Measurements from ENCODE around the gene KRTAP5-2.
"Not testable (repeated sequence)": the region's sequence is repeated elsewhere in the genome, so short reads cannot be mapped to it uniquely, and the experiment has no call there.

KRTAP5-2 gene

DNA sequence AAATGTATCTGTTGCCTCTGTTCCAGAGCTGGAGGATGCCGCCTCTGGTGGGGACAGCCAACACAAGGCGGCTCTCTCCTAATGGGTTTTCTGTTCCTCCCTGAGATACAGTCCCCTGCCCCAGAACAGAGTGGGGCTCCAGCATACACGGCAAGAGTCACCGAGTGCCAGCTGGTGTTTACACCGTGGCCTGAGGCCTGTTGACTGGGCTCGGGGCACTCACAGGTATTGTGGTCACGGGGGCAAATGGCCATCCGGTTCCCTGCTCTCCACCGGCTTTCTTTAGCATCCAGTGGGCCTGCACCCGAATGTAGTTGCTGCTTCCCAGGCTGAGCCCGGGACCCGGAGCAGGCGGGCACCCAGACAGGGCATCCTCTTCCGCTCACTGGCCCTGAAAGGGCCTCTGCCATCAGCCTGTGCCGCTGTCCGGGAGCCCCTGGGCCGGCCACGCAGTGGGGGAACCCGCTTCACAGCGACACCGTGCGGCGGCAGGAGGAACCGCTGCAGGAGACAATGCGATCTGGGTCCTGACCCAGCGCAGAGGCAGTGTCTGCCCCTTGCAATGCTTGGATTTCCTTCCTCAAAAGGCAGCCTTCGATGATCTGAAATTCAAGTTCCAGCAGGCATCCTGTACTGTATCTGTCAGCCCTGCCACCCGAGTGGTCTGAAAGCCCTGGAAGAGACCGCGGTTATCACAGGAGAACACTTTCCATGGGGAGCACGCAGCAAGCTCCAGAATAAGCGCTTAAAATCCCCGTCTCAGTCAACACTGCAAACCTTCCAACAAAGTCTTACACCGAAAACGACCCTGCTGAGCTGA is 30.6 kb upstream of the KRTAP5-2 start:
- peak in 38 of 56 donors; percentile 3 to 72 (median 26) for DNase-seq

DNA sequence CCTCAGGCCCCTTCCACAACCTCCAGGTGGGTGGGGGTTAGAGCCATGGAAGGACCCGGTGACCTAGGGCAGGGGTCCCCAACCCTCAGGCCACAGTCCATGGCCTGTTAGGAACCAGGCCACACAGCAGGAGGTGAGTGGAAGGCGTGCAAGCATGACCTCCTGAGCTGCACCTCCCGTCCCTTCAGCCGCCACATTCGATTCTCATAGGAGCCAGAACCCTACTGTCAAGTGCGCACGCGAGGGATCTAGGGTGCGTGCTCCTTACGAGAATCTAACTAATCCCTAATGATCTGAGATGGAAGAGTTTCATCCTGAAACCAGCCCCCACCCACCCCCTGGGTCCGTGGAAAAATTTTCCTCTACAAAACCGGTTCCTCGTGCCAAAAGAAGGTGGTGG is 27.4 kb upstream of the KRTAP5-2 start:
- no peak for DNase-seq

DNA sequence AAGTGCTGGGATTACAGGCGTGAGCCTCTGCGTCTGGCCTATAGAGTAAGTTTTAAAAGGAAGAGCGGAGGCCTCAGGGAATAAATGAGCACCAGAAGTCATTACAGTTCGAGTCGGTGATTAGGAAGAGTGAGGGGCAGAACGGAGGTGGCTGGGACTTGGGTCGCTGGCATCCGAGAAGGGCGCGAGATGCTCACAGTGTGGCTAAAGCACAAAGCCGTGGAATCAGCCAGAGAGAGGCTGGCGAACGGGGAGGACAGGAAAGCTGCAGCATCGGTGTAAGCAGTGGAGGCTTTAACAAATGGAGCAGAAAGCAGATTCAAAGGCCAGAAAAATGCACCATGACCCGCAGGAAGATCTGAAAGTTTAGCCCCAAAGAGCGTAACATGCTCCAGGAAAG is 26.5 kb upstream of the KRTAP5-2 start:
- no peak for DNase-seq

DNA sequence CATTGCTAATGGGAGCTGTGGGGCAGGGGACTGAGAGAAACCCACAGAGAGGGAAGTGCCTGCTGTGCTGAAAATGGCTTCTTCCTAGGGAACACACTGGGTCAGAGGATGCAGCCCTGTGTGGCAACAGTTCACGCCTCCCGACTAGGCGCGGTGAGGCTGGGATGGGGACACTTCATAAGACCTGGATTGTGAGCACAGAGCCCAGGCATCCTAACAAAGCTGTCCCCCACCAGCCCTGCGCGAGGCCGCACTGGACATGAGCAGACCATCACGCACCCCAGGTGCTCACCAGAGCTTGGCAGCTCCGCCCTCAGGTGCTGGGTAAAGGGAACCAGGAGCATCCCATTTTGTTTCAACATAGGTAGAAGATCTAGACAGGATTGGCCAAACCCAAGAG is 25.6 kb upstream of the KRTAP5-2 start:
- no peak for DNase-seq

DNA sequence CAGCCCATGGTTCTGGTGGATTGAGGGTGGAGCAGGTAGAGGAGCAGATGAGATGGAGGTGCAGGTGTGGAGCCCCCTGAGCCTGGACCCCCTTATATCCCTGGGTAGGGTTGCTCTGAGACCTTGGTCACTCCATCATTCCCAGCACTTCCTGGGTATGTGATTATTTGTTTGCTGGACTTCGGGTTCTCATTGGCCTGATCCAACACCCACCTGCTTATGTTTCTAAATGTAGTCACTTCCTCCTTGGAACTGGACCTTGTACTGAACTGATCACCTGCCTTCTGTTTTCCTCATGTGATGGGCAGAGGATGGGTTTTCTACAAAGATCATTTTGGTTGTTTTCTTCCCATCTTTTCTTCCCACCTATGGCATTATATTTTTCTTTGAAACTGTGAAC is 24.0 kb upstream of the KRTAP5-2 start, which contains the start of gene KRTAP5-4:
Gene KRTAP5-4 (minus strand): TSS at position 53 of the 400 bp plus-strand sequence. CDS start 45 bp downstream, at position 8.
- DNase-seq: no peak

DNA sequence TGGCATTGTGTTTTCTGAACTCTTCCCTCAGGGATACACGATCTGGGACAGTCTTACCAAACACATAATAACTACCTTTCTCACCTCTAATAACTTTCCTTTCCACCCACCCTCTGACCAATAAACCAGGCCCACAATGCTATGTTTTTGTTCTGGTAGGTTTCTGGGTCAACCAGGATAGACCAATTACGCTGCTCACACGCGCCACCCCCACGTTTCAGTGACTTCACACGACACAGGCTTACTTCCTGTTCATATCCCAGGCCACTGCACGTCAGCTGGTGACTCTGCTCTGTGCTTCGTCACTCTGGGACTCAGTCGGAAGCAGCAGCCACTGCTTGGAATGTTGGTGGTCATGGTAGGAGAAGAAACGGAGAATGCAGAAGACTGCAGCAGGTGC is 21.4 kb upstream of the KRTAP5-2 start:
- no peak for DNase-seq

DNA sequence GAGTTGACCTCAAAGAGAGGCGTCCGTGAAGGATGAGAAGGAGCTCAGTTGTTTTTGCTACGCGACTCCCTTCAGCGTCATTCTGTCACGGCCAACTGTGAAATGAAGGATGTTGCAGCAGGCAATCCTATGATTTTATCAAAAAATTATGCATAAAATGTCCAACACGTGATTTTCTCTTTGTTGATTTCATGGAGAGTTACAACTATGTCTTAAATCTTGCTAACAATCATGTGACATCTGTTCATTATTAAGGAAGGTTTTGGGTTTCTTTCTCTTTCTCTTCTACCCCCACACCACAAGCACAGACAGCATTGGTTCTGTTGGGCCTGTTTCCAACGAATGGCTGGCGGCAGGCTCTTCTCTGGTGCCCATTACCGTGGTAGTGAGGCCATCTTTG is 20.1 kb upstream of the KRTAP5-2 start:
- no peak for DNase-seq

DNA sequence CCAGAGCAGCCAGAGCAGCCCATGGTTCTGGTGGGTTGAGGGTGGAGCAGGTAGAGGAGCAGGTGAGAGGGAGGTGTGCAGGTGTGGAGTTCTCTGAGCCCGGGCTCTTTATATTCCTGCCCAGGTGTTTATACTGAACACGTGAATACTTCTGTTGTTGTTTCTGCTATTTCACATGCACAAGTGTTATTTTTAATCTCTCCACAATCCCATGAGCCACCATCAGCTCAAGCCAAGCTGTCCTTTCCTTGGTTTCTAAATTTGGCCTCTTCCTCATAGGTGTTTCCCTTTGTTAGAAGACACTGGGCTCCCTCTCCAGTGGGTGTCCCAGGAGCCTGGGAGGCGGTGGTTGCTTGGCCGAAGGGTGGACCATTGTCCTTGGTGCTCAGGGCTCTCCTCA is 10.3 kb upstream of the KRTAP5-2 start, which contains the start of gene KRTAP5-3:
Gene KRTAP5-3 (minus strand): TSS at position 101 of the 400 bp plus-strand sequence. CDS start 78 bp downstream, at position 23.
- no peak for DNase-seq

DNA sequence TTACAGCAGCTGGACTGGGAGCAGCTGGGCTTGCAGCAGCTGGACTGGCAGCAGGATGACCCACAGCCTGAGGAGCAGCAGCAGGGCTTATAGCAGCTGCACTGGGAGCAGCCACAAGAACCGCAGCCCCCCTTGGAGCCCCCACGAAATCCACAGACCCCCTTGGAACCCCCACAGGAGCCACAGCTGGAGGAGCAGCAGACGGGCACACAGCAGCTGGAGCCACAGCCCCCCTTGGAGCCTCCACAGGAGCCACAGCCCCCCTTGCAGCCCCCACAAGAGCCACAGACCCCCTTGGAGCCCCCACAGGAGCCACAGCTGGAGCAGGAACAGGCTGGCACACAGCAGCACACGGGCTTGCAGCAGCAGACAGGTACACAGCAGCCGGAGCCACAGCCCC is 9.8 kb upstream of the KRTAP5-2 start:
- not testable (repeated sequence) for DNase-seq

DNA sequence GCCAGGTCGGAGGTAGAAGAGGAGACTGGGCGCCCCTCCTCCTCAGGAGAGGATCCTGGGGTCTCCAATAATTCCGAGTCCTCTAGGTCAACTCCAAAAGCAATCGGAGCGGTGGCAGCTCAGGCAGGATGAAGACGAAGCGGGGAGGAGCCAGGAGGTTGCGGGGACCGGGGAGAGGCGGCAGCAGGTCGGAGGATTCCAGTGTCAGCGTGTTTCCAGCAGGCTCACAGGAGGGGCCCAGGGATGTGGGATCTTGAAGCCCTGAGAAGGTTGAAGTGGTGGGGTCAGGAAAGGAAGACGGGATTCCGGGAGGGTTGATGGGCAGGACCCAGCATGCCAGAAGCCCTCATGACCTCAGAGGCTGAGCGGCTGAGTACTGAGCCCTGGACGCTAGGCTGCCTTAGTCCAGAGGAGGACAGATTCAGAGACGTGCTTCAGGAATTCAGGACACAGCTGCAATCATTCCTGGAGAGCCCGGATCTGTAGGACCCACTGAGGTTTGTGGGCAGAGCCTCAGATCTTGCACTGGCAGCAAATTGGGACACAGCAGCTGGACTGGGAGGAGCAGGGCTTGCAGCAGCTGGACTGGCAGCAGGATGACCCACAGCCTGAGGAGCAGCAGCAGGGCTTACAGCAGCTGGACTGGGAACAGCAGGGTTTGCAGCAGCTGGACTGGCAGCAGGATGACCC is 9.2 kb upstream of the KRTAP5-2 start:
- not testable (repeated sequence) for DNase-seq

DNA sequence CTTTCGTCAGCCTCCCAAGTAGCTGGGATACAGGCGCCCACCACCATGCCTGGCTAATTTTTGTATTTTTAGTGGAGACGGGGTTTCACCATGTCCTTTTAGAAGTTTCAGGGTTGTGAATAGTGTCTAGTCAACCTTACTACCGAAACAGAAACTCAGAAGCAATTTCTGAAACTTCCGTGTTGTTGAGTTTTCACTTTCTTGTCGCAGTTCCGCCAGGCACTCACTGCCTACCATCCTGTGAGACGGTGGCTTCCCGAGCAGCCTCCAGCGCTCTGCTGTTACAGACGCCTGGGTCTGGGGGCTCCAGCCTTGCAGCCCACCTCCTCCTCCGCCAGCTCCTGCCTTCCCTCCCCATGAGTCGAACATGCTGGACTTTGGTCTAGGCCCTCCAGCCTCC is 7.8 kb upstream of the KRTAP5-2 start:
- not testable (repeated sequence) for DNase-seq

DNA sequence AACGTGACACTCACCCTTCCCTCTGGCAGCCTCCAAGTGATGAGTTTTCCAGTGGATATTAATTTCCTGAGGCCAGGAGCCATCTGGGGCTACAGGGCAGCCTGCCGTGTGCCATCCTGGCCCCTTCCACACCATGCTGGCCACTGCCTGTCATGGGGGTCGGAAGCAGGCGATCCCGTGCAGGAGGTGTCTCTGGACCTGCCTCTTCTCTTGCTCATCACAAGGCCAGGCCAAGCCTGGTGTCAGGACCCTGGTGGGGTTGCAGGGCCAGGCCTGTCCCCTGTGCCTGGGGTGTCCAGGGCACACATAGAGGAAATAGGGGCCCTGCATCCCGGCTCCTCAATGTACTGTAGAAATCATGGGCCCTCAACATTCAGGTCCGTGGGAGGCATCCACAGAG is 6.6 kb upstream of the KRTAP5-2 start:
- no peak for DNase-seq

DNA sequence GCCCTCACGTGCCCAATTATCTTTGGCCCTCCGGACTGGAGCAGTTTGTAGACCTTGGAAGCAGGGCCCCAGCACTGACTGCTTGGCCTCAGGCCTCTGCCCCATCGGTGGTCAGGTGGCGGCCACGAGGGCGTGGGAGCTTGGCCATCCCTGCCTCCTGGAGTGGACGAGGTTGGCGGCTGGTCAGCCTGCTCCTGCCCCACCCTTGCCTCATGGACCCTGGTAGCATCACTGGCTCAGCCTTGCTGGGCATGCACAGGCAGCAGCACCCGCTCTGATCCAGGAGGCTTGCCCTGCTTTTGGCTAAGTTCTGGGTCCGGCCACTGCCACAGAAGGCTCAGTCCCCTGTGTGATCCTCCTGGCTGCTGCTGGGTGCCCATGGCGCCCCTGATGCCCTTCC is 6.1 kb upstream of the KRTAP5-2 start:
- no peak for DNase-seq

DNA sequence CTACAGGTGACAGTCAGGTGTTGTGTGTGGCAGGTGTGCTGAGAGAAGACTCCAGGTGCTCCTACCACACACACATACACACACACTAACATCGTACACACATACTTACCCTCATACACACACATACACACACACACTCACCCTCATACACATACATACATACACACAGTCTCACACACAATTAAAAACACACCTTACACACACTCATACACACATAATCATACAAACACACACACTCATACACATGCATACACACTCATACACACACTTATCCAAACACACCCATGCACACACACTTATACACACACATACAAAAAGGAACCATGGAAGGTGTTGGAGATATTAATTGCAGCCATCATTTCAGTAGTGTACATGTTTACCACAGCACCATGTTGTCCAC is 5.5 kb upstream of the KRTAP5-2 start:
- no peak for DNase-seq

DNA sequence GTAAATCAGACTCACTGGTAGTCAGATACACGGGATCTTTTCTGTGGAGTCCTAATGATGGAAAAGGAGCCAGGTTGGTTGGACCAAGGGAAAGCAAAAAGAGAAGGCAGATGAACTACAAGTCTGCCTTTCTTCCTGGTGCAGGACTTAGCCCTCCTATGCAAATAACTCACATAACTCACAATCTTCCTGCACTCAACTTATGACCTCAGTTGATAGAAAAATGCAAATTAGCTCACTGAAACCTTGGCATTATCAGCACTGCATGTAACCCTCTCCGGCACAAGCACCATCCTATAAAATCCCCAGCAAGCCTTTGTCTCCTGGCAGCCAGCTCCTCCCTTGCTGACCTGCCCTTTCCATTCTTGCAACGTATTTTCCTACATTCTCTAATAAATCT is 3.6 kb upstream of the KRTAP5-2 start:
- not testable (repeated sequence) for DNase-seq

DNA sequence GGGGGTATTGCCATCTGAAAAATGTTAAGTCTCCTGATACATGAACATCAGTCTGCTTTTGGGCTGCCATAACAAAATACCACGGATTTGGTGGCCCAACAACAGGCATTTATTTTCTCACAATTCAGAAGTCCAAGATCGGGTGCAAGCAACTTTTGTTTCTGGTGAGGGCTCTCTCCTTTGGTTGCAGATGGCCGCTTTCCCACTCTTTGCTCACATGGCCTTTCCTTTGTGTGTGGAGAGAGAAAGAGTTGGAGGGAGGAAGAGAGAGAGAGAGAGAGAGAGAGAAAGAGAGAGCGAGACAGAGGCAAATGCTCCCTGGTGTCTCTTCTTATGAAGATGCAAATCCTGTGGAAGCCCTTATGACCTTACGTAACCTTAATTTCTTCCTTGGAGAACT is 2.5 kb upstream of the KRTAP5-2 start:
- DNase-seq: peak in 9 of 56 donors; percentile 10 to 37 (median 26)

DNA sequence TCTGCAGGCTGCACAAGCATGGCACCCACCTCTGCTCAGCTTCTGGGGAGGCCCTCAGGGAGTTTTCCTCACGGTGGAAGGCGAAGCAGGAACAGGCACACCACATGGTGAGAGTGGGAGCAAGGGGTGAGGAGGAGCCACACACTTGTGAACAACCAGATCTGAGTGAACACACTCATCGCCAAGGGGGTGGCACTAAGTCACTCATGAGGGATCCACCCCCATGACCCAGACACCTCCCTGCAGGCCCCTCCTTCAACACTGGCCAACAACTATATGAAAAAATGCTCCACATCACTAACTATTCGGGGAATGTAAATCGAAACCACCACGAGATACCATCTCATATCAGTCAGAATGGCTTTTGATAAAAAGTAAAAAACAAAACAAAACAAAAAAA is 722 bp upstream of the KRTAP5-2 start:
- no peak for DNase-seq

DNA sequence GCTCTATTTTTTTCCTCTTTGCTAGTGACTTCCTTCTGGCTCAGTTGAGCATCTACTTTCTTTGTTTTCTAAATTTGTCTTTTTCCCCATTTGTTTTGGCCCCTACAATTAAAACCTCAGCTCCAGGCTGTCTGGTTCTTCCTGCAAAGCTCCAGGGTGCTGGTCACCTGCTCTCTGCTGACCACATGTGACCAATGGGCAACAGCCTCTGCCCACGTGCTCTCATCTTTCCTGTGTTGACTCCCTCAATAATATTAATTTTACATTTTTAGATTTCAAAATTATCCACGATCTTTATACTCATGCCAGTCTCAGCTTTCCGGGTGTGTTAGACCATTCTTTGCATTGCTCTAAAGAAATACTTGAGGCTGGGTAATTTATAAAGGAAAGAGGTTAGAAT is 312 bp upstream of the KRTAP5-2 start:
- DNase-seq: not testable (repeated sequence)

DNA sequence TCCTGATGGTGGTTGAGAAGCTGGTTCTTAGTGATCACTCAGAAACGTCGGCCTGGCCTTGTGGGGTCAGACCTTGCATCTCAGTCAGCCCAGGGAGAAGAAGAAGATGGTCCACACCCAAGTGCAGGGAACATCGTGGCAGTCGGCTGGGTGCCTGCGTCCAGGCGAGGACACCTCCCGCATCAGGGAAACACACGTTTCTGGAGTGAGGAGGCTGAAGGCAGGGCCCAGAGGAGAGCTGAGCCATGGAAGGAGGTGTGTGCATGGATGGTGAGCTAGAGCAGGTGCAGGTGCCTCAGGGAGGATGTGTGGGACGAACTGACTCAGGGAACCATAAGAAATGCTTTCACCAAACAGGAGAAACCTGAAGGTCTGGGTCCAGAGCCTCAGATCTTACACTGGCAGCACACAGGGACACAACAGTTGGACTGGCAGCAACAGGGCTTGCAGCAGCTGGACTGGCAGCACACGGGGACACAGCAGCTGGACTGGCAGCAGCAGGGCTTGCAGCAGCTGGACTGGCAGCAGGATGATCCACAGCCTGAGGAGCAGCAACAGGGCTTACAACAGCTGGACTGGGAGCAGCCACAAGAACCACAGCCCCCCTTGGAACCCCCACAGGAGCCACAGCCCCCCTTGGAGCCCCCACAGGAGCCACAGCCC is 632 bp downstream of the KRTAP5-2 start:
- peak in 2 of 56 donors; percentile 7 to 18 for DNase-seq

DNA sequence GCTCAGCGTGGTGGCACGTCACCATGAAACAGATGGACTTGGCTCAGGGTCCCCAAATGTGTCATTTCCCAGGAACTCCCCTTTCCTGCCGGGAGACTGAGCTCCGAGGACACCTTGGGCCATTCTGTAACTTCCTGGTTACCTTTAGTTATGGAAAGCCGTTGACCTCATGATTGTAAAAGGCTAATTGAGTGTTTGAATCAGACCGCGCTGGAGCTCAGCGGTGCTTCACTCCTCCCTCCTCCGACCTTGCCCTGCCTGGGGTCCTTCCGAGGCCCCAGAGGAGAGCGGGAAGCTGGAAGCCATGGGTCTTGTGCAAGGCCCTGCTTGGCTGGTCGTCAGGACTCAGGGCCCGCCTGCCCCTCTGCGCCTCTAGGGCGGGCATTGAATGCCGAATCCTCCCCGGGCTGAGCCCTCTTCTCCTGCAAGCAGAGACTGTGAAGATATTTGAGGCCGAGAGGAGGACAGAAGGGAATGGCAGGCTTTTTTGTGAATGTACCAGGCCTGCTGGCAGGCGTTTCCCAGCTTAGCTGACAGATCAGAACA is 1.4 kb downstream of the KRTAP5-2 start:
- DNase-seq: not testable (repeated sequence)

DNA sequence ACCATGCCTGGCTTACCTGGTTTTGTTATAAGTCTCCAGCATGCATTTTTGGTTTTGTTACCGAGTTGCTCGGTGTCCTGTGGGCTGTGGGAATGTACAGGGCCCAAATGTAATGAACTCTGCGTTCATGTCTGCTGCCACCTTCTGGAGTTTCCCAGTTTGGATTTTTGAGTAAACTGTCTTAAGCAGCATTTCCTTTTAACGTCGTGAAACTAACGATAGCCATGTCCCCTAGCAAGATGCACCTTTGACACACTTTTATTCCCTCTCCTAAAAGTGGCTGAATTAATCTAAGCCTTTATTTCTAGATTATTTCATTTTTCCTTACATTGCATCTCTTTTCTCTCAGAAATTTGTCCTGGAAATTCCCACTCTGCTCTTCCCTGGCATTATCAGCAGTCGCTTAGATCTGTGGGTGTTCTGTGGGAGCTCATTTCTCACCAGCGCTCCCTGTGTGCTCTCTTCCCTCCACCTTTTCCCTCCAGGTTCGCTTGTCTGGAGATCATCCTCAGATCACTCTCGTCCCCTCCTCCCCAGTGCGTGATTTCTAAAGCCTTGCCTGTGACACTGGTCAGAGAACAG is 2.0 kb downstream of the KRTAP5-2 start:
- peak in 2 of 56 donors; percentile 23 to 29 for DNase-seq

All from nucleus accumbens (tissue), 56 donors.